Transverse colon (tissue), 4 donors: ENCODE measurements around the gene ZNF143.

Experiments used
- POLR2A ChIP-seq: fragments of 450-650 bp; IDR thresholded peaks from one replicate; pipeline ENCODE4 v1.6.1; 2016; ENCODE audit warnings: antibody characterized with exemption, mild to moderate bottlenecking, moderate library complexity
- POLR2AphosphoS5 ChIP-seq, 3 donors: sonication (generic); formaldehyde crosslinking; IDR thresholded peaks; one replicate each; pipeline ENCODE4 v1.6.1; 2016; ENCODE audit warnings: antibody characterized with exemption in 3 of 3
- TF ChIP-seq, protein P1 (sequence below), 5 experiments: fragments of 200-600 bp in 3 of 5; fragments of 450-650 bp in 2 of 5; sonication (generic) in 3 of 5; IDR thresholded peaks; 1 replicate in 2 of 5; 2 replicates in 3 of 5; pipeline ENCODE4 v1.5.1; 2016 to 2017; ENCODE audit warnings: antibody characterized with exemption in 5 of 5, inconsistent platforms in 3 of 5, mild to moderate bottlenecking in 2 of 5, moderate library complexity in 1 of 5

GRCh38 chr11:9568161-9568853 lies 107.5 kb downstream of the ZNF143 start:
- TF ChIP-seq, protein P1, sequence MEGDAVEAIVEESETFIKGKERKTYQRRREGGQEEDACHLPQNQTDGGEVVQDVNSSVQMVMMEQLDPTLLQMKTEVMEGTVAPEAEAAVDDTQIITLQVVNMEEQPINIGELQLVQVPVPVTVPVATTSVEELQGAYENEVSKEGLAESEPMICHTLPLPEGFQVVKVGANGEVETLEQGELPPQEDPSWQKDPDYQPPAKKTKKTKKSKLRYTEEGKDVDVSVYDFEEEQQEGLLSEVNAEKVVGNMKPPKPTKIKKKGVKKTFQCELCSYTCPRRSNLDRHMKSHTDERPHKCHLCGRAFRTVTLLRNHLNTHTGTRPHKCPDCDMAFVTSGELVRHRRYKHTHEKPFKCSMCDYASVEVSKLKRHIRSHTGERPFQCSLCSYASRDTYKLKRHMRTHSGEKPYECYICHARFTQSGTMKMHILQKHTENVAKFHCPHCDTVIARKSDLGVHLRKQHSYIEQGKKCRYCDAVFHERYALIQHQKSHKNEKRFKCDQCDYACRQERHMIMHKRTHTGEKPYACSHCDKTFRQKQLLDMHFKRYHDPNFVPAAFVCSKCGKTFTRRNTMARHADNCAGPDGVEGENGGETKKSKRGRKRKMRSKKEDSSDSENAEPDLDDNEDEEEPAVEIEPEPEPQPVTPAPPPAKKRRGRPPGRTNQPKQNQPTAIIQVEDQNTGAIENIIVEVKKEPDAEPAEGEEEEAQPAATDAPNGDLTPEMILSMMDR (IDR thresholded peaks at IDR 0.05) = no peak
- TF ChIP-seq POLR2AphosphoS5 (IDR thresholded peaks at IDR 0.05) (no peak), POLR2A (no peak)
